Kidney (tissue), 14 donors: ENCODE measurements around the gene RAP1GAP2. TPM values are rescaled to one million over a fixed set of nuclear protein-coding genes. Genes with fewer than 3 reads are reported as not detected.

Experiments
- DNase-seq, 5 donors: peaks; one replicate each; pipeline ENCODE4 v3.0.0-alpha.2; 2013 to 2020
- FAIRE-seq: peaks from 2 replicates; lab custom pipeline; 2012; peaks lifted over from hg19 to GRCh38; lab: Jason Lieb, UNC
- H3K27ac ChIP-seq, 2 donors: one replicate each; pipeline ENCODE4 v1.7.0; 2013; ENCODE audit warnings: low read depth in 2 of 2, low read length in 2 of 2, inconsistent platforms in 1 of 2
- H3K27me3 ChIP-seq: one replicate; pipeline ENCODE4 v1.7.1; 2013; ENCODE audit warnings: low read length, inconsistent platforms; ENCODE audit not compliant: control insufficient read depth, insufficient read depth
- H3K36me3 ChIP-seq, 3 donors: one replicate each; pipeline versions ENCODE4 v1.7.0 to v1.7.1; 2013; ENCODE audit warnings: low read length in 3 of 3, control low read depth in 1 of 3, inconsistent platforms in 1 of 3; ENCODE audit not compliant: insufficient read depth in 3 of 3, control insufficient read depth in 2 of 3
- H3K4me1 ChIP-seq, 3 donors: one replicate each; pipeline versions ENCODE4 v1.7.0 to v1.7.1; 2013; ENCODE audit warnings: low read length in 3 of 3, inconsistent platforms in 1 of 3, low read depth in 1 of 3; ENCODE audit not compliant: control insufficient read depth in 2 of 3, insufficient read depth in 2 of 3
- H3K4me3 ChIP-seq, 3 donors: one replicate each; pipeline versions ENCODE4 v1.7.0 to v1.8.1; 2013; ENCODE audit warnings: low read length in 3 of 3, control low read depth in 1 of 3, inconsistent platforms in 1 of 3
- H3K9ac ChIP-seq, 3 donors: one replicate each; pipeline versions ENCODE4 v1.7.0 to v1.7.1; 2013; ENCODE audit warnings: low read length in 3 of 3, control low read depth in 1 of 3, inconsistent platforms in 1 of 3
- H3K9me3 ChIP-seq, 3 donors: one replicate each; pipeline versions ENCODE4 v1.7.0 to v1.7.1; 2013; ENCODE audit warnings: low read length in 3 of 3, control low read depth in 1 of 3, inconsistent platforms in 1 of 3; ENCODE audit not compliant: control insufficient read depth in 2 of 3, insufficient read depth in 1 of 3
- intact Hi-C: fragments of 100-400 bp; cut with DNase I; formaldehyde crosslinking; loops from one replicate; pipeline ENCODE4 v1.11.1; 2022
- polyA plus RNA-seq: library from polyadenylated mRNA; stranded (reverse); fragments of 350-450 nt; fragmentation: Illumina TruSeq; extraction: RNeasy Lipid Tissue Mini Kit (QIAGEN cat#74804); gene quantifications from one replicate; pipeline ENCODE4 v1.2.3, GENCODE V29; 2014; ENCODE audit warnings: low read depth, low replicate concordance; ENCODE audit not compliant: insufficient read depth
- total RNA-seq: library from RNA; stranded (reverse); fragmentation: NEBNext Ultra II Directional; extraction: Animal tissue kit (Norgen Biotek cat#: 25700); gene quantifications from one replicate; pipeline ENCODE4 v1.2.1, GENCODE V29; 2021
- TF ChIP-seq, protein P1 (sequence below): IDR thresholded peaks from 3 replicates; pipeline ENCODE4 v1.5.1; 2012; ENCODE audit warnings: mild to moderate bottlenecking, moderate library complexity, borderline replicate concordance; ENCODE audit not compliant: insufficient read depth; ENCODE audit errors: extremely low read depth
- donor health status: control.
- donor health status: control.
- donor health status: control.
- donor health status: control.
- donor health status: control.
- donor health status: DM: yes; HTN: yes; CAD: no.
- donor health status: Normal renal cell carcinoma (clear cell type).

Gene RAP1GAP2
- total and polyA plus RNA-seq, 2 donors from 2014 or later, result 6.8 to 46.2 TPM

DNA sequence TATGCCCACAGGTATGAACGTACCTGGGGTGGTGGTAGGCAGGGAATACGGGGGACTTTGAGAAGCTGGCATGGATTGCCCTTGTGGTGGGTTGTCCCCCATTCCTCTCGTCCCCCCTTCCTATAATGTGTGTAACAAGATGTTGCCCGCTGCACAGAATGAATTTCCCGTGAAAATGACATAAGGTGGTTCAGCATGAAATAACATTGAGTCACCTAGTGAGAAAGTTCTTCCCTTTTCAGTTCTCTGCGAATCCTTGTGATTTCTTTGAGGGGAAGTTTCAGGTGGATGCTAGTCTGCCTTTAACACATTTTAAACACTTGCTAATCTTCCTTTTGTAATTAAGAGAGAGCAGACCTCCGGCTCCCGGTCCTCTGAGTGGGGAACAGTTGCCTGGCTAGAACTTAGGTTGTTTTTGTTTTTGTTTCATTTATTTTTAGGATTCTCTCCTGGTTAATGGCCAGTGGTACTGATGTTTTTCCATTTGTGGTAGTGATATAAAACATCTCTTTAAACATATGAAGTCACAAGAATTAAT, 58.9 kb downstream of the RAP1GAP2 start:
- peak overlapping the region in 2 of 3 donors; percentile 33 to 50 for H3K4me3 ChIP-seq
- no peaks in the 10 kb centered on the region for H3K36me3 ChIP-seq
- DNase-seq (no peak), FAIRE-seq (no peak)
- no peaks in the 10 kb centered on the region for H3K9me3 ChIP-seq
- H3K9ac ChIP-seq, result peak overlapping the region in 2 of 3 donors; percentile 21 to 41
- peaks cover 0 to 13% (median 0%) of the 10 kb centered on the region in 3 donors for H3K4me1 ChIP-seq
- H3K27me3 ChIP-seq, result peaks cover 7% of the 10 kb centered on the region
- intact Hi-C loops, result no loop called here
- H3K27ac ChIP-seq, result no peak overlapping the region
- TF ChIP-seq, protein P1, sequence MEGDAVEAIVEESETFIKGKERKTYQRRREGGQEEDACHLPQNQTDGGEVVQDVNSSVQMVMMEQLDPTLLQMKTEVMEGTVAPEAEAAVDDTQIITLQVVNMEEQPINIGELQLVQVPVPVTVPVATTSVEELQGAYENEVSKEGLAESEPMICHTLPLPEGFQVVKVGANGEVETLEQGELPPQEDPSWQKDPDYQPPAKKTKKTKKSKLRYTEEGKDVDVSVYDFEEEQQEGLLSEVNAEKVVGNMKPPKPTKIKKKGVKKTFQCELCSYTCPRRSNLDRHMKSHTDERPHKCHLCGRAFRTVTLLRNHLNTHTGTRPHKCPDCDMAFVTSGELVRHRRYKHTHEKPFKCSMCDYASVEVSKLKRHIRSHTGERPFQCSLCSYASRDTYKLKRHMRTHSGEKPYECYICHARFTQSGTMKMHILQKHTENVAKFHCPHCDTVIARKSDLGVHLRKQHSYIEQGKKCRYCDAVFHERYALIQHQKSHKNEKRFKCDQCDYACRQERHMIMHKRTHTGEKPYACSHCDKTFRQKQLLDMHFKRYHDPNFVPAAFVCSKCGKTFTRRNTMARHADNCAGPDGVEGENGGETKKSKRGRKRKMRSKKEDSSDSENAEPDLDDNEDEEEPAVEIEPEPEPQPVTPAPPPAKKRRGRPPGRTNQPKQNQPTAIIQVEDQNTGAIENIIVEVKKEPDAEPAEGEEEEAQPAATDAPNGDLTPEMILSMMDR, result no peak

DNA sequence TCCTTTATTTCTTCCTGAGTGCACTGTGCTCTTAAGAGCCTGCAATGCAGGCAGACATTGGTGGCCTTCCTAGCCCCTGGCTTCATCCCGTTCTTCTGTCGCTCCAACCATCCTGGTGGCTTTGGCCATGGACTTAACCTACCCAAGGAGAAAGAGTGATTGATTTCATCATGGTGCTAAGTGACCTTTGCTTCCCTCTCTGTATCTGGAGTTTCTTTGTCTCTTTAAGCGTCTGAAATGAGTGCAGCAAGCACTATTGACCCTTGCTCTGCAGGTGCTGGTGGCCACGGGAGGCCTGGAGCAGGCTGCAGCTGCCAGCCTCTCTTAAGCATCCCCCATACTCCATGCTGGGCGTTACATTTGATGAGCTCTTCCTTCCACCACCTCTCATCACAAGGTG, 60.5 kb downstream of the RAP1GAP2 start:
- no peak overlapping the region for H3K4me3 ChIP-seq
- FAIRE-seq (no peak), DNase-seq (no peak)
- no peaks in the 10 kb centered on the region for H3K36me3 ChIP-seq
- H3K4me1 ChIP-seq, result peaks cover 0 to 13% (median 0%) of the 10 kb centered on the region in 3 donors
- no peak overlapping the region for H3K27ac ChIP-seq
- TF ChIP-seq, protein P1, result no peak
- H3K27me3 ChIP-seq, result peaks cover 7% of the 10 kb centered on the region
- H3K9ac ChIP-seq, result no peak overlapping the region
- H3K9me3 ChIP-seq, result no peaks in the 10 kb centered on the region
- intact Hi-C loops, result no loop called here

DNA sequence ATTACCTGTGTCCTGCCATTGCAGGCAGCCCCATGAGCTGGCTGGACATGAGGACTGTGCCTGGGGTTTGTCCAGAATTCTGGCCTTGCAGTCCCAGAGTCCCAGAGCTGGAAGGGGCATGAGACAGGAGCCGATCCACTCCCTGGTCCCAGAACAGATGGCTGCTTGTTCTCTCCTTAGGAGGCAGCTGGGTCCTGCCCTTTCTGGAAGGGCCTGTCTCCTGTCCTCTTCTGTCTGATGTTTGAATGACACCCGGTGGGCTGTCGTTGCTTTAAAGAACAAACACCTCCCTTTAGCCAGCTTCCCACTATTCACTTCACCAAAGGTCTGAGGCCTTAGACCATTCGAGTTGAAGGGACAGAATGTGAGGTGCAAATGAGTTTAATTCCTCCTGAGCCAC, 63.8 kb downstream of the RAP1GAP2 start:
- Histone ChIP-seq H3K4me3 (no peak overlapping the region), H3K9ac (no peak overlapping the region), H3K27ac (no peak overlapping the region), H3K4me1 (peaks cover 0 to 4% (median 0%) of the 10 kb centered on the region in 3 donors), H3K27me3 (peaks cover 2% of the 10 kb centered on the region), H3K36me3 (no peaks in the 10 kb centered on the region), H3K9me3 (no peaks in the 10 kb centered on the region)
- FAIRE-seq (no peak), DNase-seq (no peak)
- intact Hi-C loops, result no loop called here
- TF ChIP-seq, protein P1, result no peak

DNA sequence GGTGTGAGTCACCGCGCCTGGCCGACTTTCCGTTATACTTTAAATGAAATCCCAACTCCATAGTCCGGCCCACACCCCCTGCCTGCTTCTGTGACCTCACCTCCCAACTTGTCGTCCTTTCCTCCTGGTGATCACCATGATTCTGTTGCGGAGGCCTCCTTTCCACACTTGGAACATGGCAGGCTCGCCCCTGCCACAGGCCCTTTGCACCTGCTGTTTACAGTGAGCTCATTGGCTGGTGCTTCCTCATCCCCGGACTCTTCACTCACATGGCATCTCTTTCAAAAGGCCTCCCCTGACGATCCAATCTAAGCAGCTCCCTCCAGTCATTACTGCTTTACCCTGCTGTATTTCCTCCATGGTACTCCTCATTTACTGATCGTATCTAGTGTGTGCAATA, 64.6 kb downstream of the RAP1GAP2 start:
- H3K27ac ChIP-seq, result no peak overlapping the region
- H3K9ac ChIP-seq, result no peak overlapping the region
- H3K27me3 ChIP-seq, result no peaks in the 10 kb centered on the region
- H3K9me3 ChIP-seq, result no peaks in the 10 kb centered on the region
- no peak for DNase-seq
- no peak for FAIRE-seq
- peaks cover 0 to 3% (median 0%) of the 10 kb centered on the region in 3 donors for H3K4me1 ChIP-seq
- no peak overlapping the region for H3K4me3 ChIP-seq
- intact Hi-C loops, result no loop called here
- no peaks in the 10 kb centered on the region for H3K36me3 ChIP-seq
- TF ChIP-seq, protein P1, result no peak
